Measurements from ENCODE around the gene CHCT1. TPM values are rescaled to one million over a fixed set of nuclear protein-coding genes. Genes with fewer than 3 reads are reported as not detected.
"Not testable (repeated sequence)": the region's sequence is repeated elsewhere in the genome, so short reads cannot be mapped to it uniquely, and the experiment has no call there.

Gene CHCT1
- total RNA-seq, 5 donors from 2014 or later (not counting 1 experiment from before 2014, with no cell fraction given) = not detected

DNA sequence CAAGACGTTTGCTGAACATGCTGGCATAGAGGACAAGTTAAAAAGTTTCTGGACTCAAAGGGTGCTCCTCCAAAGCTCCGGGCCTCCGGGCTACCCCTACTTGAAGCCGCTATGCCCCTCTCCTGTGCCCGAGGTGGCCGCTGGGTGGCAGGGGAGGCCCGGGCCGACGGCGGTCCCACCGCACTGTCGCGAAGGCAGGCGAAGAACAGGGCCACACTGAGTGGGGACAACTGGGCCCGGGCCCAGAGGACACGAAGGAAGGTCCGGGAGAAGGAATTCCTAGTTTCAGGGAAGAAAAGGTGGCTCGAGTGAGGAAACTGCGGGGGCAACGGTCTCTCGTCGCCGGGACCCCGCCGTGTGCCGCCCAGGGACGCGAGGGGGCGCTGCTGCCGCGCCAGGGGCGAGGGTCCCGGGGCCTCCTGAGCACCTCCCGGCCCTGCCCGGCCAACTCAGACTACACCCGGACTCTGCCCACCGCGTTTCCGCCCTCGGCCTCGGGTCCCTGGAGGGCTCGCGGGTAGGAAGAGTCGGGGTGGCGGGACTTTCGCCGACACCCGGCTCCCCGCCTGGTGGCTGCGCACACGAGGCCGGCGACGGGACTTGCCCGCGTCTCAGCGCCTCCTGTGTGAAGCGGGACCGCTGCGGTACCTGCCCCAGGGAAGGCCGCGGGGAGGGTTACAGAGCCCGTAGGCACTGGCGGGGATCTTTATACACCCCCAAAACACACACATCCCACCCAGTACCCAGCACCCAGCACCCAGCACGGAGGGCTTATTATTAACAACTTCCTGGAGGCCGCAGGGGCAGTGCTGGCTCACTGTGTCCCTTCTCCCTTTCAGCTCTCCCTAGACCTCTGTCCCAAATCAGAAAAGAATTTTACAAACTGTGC lies 772 bp upstream of the CHCT1 start:
- Mint-ChIP-seq H3K9me3 (no peaks in the 10 kb centered on the region), H3K4me3 (peak overlapping the region; percentile 72 to 78 (median 75)), H3K27ac (peak overlapping the region; percentile 52 to 66), H3K27me3 (no peaks in the 10 kb centered on the region), H3K36me3 (no peaks in the 10 kb centered on the region), H3K4me1 (peaks cover 5 to 7% (median 7%) of the 10 kb centered on the region in 3 donors)
- DNase-seq (peak; percentile 42 to 78 (median 65)), ATAC-seq (replicated peaks in 1 of 4) (peak; percentile 93 to 97 (median 96))
- peaks cover 3 to 14% of the 10 kb centered on the region in 2 experiments for H3K4me1 ChIP-seq (ENCODE audit: control insufficient read depth in 1 of 2, extremely low read depth in 1 of 2, insufficient read depth in 2 of 2, low read length in 2 of 2)
- H3K27me3 ChIP-seq (replicated peaks in 1 of 2; ENCODE audit: control insufficient read depth in 2 of 2, extremely low read depth in 1 of 2, insufficient read depth in 2 of 2, low read length in 1 of 2) = no peaks in the 10 kb centered on the region
- no peaks in the 10 kb centered on the region for H3K36me3 ChIP-seq (ENCODE audit: control insufficient read depth in 2 of 2, extremely low read depth in 1 of 2, insufficient read depth in 1 of 2, low read length in 1 of 2)
- H3K27ac ChIP-seq (ENCODE audit: low read length) = no peak overlapping the region
- ChIA-PET CTCF (interaction anchor here in 1 of 2 donors (0.6 kb wide), 1 partner anchor 22 kb away, joined by 5 read pairs; no protein-coding TSS in a partner anchor), POLR2A (interaction anchor here (0.6 kb wide), 3 partner anchors 25 to 718 kb away, joined by 3 read pairs; no protein-coding TSS in a partner anchor)
- H3K9me3 ChIP-seq = no peaks in the 10 kb centered on the region
- H3K4me3 ChIP-seq (ENCODE audit: control insufficient read depth in 1 of 2, extremely low read depth in 1 of 2, low read length in 1 of 2) = peak overlapping the region; percentile 55 to 65
- 2% methylated on average over 65 of the region's 66 CpGs for WGBS (ENCODE audit: insufficient coverage)

DNA sequence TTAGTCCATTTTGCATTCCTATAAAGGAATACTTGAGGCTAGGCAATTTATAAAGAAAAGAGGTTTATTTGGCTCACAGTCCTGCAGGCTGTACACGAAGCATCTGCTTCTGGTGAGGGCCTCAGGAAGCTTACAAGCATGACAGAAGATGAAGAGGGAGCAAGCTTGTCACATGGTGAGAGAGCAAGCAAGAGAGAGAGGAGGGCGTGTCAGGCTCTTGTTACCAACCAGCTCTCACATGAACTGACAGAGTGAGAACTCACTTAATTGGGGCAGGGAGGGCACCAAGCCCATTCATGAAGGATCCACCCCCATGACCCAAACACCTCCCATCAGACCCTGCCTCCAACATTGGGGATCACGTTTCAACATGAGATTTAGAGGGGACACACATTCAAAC lies 1.6 kb downstream of the CHCT1 start:
- no peak overlapping the region for H3K4me3 ChIP-seq (ENCODE audit: control insufficient read depth in 1 of 2, extremely low read depth in 1 of 2, low read length in 1 of 2)
- peaks cover 5 to 7% (median 7%) of the 10 kb centered on the region in 3 donors for H3K4me1 Mint-ChIP-seq
- peaks cover 3 to 14% of the 10 kb centered on the region in 2 experiments for H3K4me1 ChIP-seq (ENCODE audit: control insufficient read depth in 1 of 2, extremely low read depth in 1 of 2, insufficient read depth in 2 of 2, low read length in 2 of 2)
- H3K27me3 Mint-ChIP-seq = no peaks in the 10 kb centered on the region
- POLR2A ChIA-PET = no interaction called here
- DNase-seq (no peak), ATAC-seq (replicated peaks in 1 of 4) (no peak)
- H3K27ac Mint-ChIP-seq = no peak overlapping the region
- no peak overlapping the region for H3K27ac ChIP-seq (ENCODE audit: low read length)
- 86% methylated on average over 1 of the region's 3 CpGs for WGBS (ENCODE audit: insufficient coverage)
- H3K9me3 Mint-ChIP-seq = no peaks in the 10 kb centered on the region
- H3K9me3 ChIP-seq = no peaks in the 10 kb centered on the region
- no peaks in the 10 kb centered on the region for H3K27me3 ChIP-seq (replicated peaks in 1 of 2; ENCODE audit: control insufficient read depth in 2 of 2, extremely low read depth in 1 of 2, insufficient read depth in 2 of 2, low read length in 1 of 2)
- H3K36me3 Mint-ChIP-seq = no peaks in the 10 kb centered on the region
- CTCF ChIA-PET = no interaction called here
- H3K36me3 ChIP-seq (ENCODE audit: control insufficient read depth in 2 of 2, extremely low read depth in 1 of 2, insufficient read depth in 1 of 2, low read length in 1 of 2) = no peaks in the 10 kb centered on the region
- no peak overlapping the region for H3K4me3 Mint-ChIP-seq

DNA sequence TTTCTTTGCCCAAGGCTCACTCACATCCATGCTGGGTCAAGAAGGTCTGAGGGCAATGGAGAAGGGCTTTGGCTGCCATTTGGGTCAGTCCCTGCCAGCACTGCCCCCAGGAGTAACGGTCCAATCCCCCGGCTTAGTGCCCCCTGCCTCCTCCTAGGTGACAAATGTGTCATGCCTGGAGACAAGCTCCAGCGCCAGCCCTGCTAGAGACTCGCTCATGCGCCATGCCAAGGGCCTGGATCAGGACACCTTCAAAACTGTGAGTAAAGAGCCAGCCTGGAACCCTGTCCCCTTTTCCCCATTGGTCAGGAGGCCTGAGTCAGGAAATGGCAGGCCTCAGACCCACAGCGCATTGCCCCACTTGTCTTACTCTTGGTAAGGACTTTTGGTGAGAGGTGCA lies 3.3 kb downstream of the CHCT1 start:
- 85% methylated on average over 6 of the region's 6 CpGs for WGBS (ENCODE audit: insufficient coverage)
- H3K4me3 ChIP-seq (ENCODE audit: control insufficient read depth in 1 of 2, extremely low read depth in 1 of 2, low read length in 1 of 2) = no peak overlapping the region
- DNase-seq (no peak), ATAC-seq (replicated peaks in 1 of 4) (no peak)
- Mint-ChIP-seq H3K27ac (no peak overlapping the region), H3K4me1 (peaks cover 5 to 7% (median 7%) of the 10 kb centered on the region in 3 donors), H3K36me3 (no peaks in the 10 kb centered on the region), H3K27me3 (no peaks in the 10 kb centered on the region), H3K4me3 (no peak overlapping the region), H3K9me3 (no peaks in the 10 kb centered on the region)
- ChIA-PET CTCF (no interaction called here), POLR2A (no interaction called here)
- H3K9me3 ChIP-seq = no peaks in the 10 kb centered on the region
- peaks cover 3 to 14% of the 10 kb centered on the region in 2 experiments for H3K4me1 ChIP-seq (ENCODE audit: control insufficient read depth in 1 of 2, extremely low read depth in 1 of 2, insufficient read depth in 2 of 2, low read length in 2 of 2)
- H3K36me3 ChIP-seq (ENCODE audit: control insufficient read depth in 2 of 2, extremely low read depth in 1 of 2, insufficient read depth in 1 of 2, low read length in 1 of 2) = no peaks in the 10 kb centered on the region
- peaks cover 0 to 5% of the 10 kb centered on the region in 2 experiments for H3K27me3 ChIP-seq (replicated peaks in 1 of 2; ENCODE audit: control insufficient read depth in 2 of 2, extremely low read depth in 1 of 2, insufficient read depth in 2 of 2, low read length in 1 of 2)
- H3K27ac ChIP-seq (ENCODE audit: low read length) = no peak overlapping the region

DNA sequence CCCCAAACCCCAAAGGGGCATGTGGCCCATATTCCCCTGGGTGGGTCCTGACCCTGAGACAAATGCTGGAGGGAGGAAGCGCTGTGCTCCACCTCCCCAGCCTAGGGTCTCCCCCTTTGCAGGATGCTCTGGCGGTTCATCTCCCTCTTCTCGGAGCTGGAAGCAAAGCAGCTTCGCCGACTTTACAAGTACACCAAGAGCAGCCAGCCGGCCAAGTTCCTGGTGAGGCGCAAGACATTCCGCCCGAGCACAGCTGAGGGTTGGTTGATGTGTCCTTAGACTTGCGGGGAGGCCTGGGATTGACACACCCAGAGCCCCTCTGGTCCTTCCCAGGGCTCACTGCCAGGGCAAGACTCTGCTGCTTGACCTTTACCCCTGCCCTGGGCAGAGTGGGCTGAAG lies 4.3 kb downstream of the CHCT1 start:
- no peaks in the 10 kb centered on the region for H3K36me3 ChIP-seq (ENCODE audit: control insufficient read depth in 2 of 2, extremely low read depth in 1 of 2, insufficient read depth in 1 of 2, low read length in 1 of 2)
- H3K27ac ChIP-seq (ENCODE audit: low read length) = no peak overlapping the region
- no peaks in the 10 kb centered on the region for H3K36me3 Mint-ChIP-seq
- no peaks in the 10 kb centered on the region for H3K9me3 Mint-ChIP-seq
- no peak overlapping the region for H3K4me3 Mint-ChIP-seq
- H3K9me3 ChIP-seq = no peaks in the 10 kb centered on the region
- 92% methylated on average over 9 of the region's 10 CpGs for WGBS (ENCODE audit: insufficient coverage)
- peaks cover 0 to 4% of the 10 kb centered on the region in 2 donors for H3K27me3 Mint-ChIP-seq
- H3K4me1 ChIP-seq (ENCODE audit: control insufficient read depth in 1 of 2, extremely low read depth in 1 of 2, insufficient read depth in 2 of 2, low read length in 2 of 2) = peaks cover 0 to 9% of the 10 kb centered on the region in 2 experiments
- peaks cover 0 to 5% of the 10 kb centered on the region in 2 experiments for H3K27me3 ChIP-seq (replicated peaks in 1 of 2; ENCODE audit: control insufficient read depth in 2 of 2, extremely low read depth in 1 of 2, insufficient read depth in 2 of 2, low read length in 1 of 2)
- no peak overlapping the region for H3K27ac Mint-ChIP-seq
- no peak overlapping the region for H3K4me3 ChIP-seq (ENCODE audit: control insufficient read depth in 1 of 2, extremely low read depth in 1 of 2, low read length in 1 of 2)
- POLR2A ChIA-PET = no interaction called here
- no peak for ATAC-seq (replicated peaks in 1 of 4)
- CTCF ChIA-PET = no interaction called here
- H3K4me1 Mint-ChIP-seq = peaks cover 0 to 3% (median 3%) of the 10 kb centered on the region in 3 donors
- no peak for DNase-seq

DNA sequence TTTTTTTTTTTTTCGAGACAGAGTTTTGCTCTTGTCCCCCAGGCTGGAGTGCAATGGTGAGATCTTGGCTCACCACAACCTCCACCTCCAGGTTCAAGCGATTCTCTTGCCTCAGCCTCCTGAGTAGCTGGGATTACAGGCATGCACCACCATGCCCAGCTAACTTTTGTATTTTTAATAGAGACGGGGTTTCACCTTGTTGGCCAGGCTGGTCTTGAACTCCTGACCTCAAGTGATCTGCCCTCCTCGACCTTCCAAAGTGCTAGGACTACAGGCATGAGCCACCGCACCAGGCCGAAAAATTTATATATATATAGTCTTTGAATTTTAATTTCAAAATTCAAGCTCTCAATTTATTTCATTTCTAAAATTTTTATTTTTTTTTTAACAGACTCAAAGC lies 6.2 kb downstream of the CHCT1 start:
- not testable (repeated sequence) for H3K4me1 ChIP-seq (ENCODE audit: control insufficient read depth in 1 of 2, extremely low read depth in 1 of 2, insufficient read depth in 2 of 2, low read length in 2 of 2); H3K4me3 Mint-ChIP-seq; H3K27me3 Mint-ChIP-seq; H3K36me3 ChIP-seq (ENCODE audit: control insufficient read depth in 2 of 2, extremely low read depth in 1 of 2, insufficient read depth in 1 of 2, low read length in 1 of 2); H3K4me1 Mint-ChIP-seq; ATAC-seq (replicated peaks in 1 of 4); H3K36me3 Mint-ChIP-seq; H3K27ac Mint-ChIP-seq; H3K4me3 ChIP-seq (ENCODE audit: control insufficient read depth in 1 of 2, extremely low read depth in 1 of 2, low read length in 1 of 2); DNase-seq; H3K9me3 Mint-ChIP-seq; H3K9me3 ChIP-seq; H3K27ac ChIP-seq (ENCODE audit: low read length)
- CTCF ChIA-PET = interaction anchor here (0.6 to 0.7 kb wide), 2 partner anchors 19 to 1665 kb away, joined by 3 read pairs; no protein-coding TSS in a partner anchor
- POLR2A ChIA-PET = interaction anchor here in 1 of 2 donors (0.5 kb wide), 1 partner anchor 244 kb away, joined by 3 read pairs; no protein-coding TSS in a partner anchor
- no CpG with 5 or more reads among the region's 6 CpGs for WGBS (ENCODE audit: insufficient coverage)
- H3K27me3 ChIP-seq (replicated peaks in 1 of 2; ENCODE audit: control insufficient read depth in 2 of 2, extremely low read depth in 1 of 2, insufficient read depth in 2 of 2, low read length in 1 of 2) = peaks cover 0 to 11% of the 10 kb centered on the region in 2 experiments

DNA sequence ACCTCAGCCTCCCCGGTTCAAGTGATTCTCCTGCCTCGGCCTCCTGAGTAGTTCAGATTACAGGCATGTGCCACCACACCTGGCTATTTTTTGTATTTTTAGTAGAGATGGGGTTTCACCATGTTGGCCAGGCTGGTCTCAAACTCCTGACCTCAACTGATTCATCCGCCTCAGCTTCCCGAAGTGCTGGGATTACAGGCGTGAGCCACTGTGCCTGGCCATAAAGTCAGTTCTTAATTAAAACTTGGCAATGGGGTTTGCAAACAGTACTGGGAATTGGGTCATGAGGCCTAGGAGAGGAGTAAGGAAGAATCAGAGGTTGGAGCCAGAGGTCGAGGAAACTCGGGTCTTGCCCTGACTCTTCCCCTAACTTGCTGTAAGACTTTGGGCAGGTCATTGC lies 8.3 kb downstream of the CHCT1 start:
- H3K4me1 Mint-ChIP-seq; ATAC-seq (replicated peaks in 1 of 4); H3K9me3 Mint-ChIP-seq; H3K27me3 Mint-ChIP-seq; H3K4me1 ChIP-seq (ENCODE audit: control insufficient read depth in 1 of 2, extremely low read depth in 1 of 2, insufficient read depth in 2 of 2, low read length in 2 of 2); H3K27ac Mint-ChIP-seq; POLR2A ChIA-PET; H3K36me3 Mint-ChIP-seq; H3K36me3 ChIP-seq (ENCODE audit: control insufficient read depth in 2 of 2, extremely low read depth in 1 of 2, insufficient read depth in 1 of 2, low read length in 1 of 2); H3K4me3 ChIP-seq (ENCODE audit: control insufficient read depth in 1 of 2, extremely low read depth in 1 of 2, low read length in 1 of 2); H3K9me3 ChIP-seq; H3K4me3 Mint-ChIP-seq; DNase-seq; H3K27ac ChIP-seq (ENCODE audit: low read length): not testable (repeated sequence)
- peaks cover 0 to 15% of the 10 kb centered on the region in 2 experiments for H3K27me3 ChIP-seq (replicated peaks in 1 of 2; ENCODE audit: control insufficient read depth in 2 of 2, extremely low read depth in 1 of 2, insufficient read depth in 2 of 2, low read length in 1 of 2)
- CTCF ChIA-PET = interaction anchor here (0.6 to 0.7 kb wide), 2 partner anchors 30 to 537 kb away, joined by 5 to 9 read pairs; no protein-coding TSS in a partner anchor
- WGBS (ENCODE audit: insufficient coverage) = 93% methylated on average over 5 of the region's 7 CpGs

Data from T-cell (primary cell).